ENCODE results near the gene BPI.

GRCh38 chr20:38386851-38387250 lies 82.9 kb downstream of the BPI start:
- TF ChIP-seq CTCF (IDR thresholded peaks at IDR 0.05) (no peak), POLR2A (IDR thresholded peaks at IDR 0.05) (no peak)
